ENCODE measurements around the gene SKAP2.

GRCh38 chr7:26898891-26899290 is 34.5 kb upstream of the SKAP2 start:
- TF ChIP-seq POLR2A (IDR thresholded peaks at IDR 0.05): no peak
- TF ChIP-seq POLR2AphosphoS5 (IDR thresholded peaks at IDR 0.05): no peak
- no peak for TF ChIP-seq CTCF (IDR thresholded peaks at IDR 0.05)
- no peak for TF ChIP-seq EP300 (IDR thresholded peaks at IDR 0.05)
